GM21529 (cell line): ENCODE results near the gene CPSF3.
"Not testable (repeated sequence)": the region's sequence is repeated elsewhere in the genome, so short reads cannot be mapped to it uniquely, and the experiment has no call there.

ENCODE experiments used
- ATAC-seq: cut with Tn5 transposase; IDR thresholded peaks from one replicate; pipeline ENCODE4 v1.9.1; 2021; ENCODE audit not compliant: unreplicated experiment

Gene CPSF3

GRCh38 chr2:9392898-9393765 is 30.3 kb upstream of the CPSF3 start:
- ATAC-seq, result no peak

- no peak for ATAC-seq
Observed at GRCh38 chr2:9394816-9395215, 28.6 kb upstream of the CPSF3 start.

- ATAC-seq, result no peak
Observed at GRCh38 chr2:9397201-9397600, 26.3 kb upstream of the CPSF3 start.

- ATAC-seq, result not testable (repeated sequence)
Observed at GRCh38 chr2:9398251-9398650, 25.2 kb upstream of the CPSF3 start.

GRCh38 chr2:9398881-9399780 is 24.3 kb upstream of the CPSF3 start:
- no peak for ATAC-seq

- no peak for ATAC-seq
Observed at GRCh38 chr2:9400268-9401058, 23.0 kb upstream of the CPSF3 start.

GRCh38 chr2:9401059-9401547 is 22.4 kb upstream of the CPSF3 start:
- no peak for ATAC-seq

GRCh38 chr2:9401646-9402371 is 21.6 kb upstream of the CPSF3 start:
- no peak for ATAC-seq

GRCh38 chr2:9403924-9404323 is 19.5 kb upstream of the CPSF3 start:
- ATAC-seq, result no peak

GRCh38 chr2:9404451-9404850 is 19.0 kb upstream of the CPSF3 start:
- ATAC-seq, result no peak

- no peak for ATAC-seq
Observed at GRCh38 chr2:9405636-9406035, 17.8 kb upstream of the CPSF3 start.

- ATAC-seq, result no peak
Observed at GRCh38 chr2:9406529-9407362, 16.7 kb upstream of the CPSF3 start.

GRCh38 chr2:9407363-9407811 is 16.1 kb upstream of the CPSF3 start:
- ATAC-seq, result no peak

GRCh38 chr2:9408641-9409151 is 14.8 kb upstream of the CPSF3 start:
- ATAC-seq, result no peak

- no peak for ATAC-seq
Observed at GRCh38 chr2:9410108-9410507, 13.3 kb upstream of the CPSF3 start.

- no peak for ATAC-seq
Observed at GRCh38 chr2:9412781-9413180, 10.7 kb upstream of the CPSF3 start.

GRCh38 chr2:9415516-9416169 is 7.8 kb upstream of the CPSF3 start:
- no peak for ATAC-seq

- no peak for ATAC-seq
Observed at GRCh38 chr2:9416267-9416961, 7.0 kb upstream of the CPSF3 start.
